ENCODE results near the gene ZNF219.

ZNF219 gene

GRCh38 chr14:21098076-21098891, at the start of gene ZNF219:
TSS of gene ZNF219 (minus strand) at chr14:21098655. CDS start at chr14:21093591, 5,064 bp downstream.
- DNase-seq (ENCODE audit: low read depth), result no peak

- DNase-seq (ENCODE audit: low read depth), result no peak
Observed at GRCh38 chr14:21145437-21145836, 47.0 kb upstream of the ZNF219 start.

GRCh38 chr14:21142357-21142756, 43.9 kb upstream of the ZNF219 start:
- no peak for DNase-seq (ENCODE audit: low read depth)

- DNase-seq (ENCODE audit: low read depth), result no peak
Observed at GRCh38 chr14:21136024-21136423, 37.6 kb upstream of the ZNF219 start.

- DNase-seq (ENCODE audit: low read depth), result no peak
Observed at GRCh38 chr14:21133901-21134300, 35.4 kb upstream of the ZNF219 start.

- no peak for DNase-seq (ENCODE audit: low read depth)
Observed at GRCh38 chr14:21123429-21123828, 25.0 kb upstream of the ZNF219 start.

- no peak for DNase-seq (ENCODE audit: low read depth)
Observed at GRCh38 chr14:21121122-21121521, 22.7 kb upstream of the ZNF219 start.

- DNase-seq (ENCODE audit: low read depth), result no peak
Observed at GRCh38 chr14:21120686-21121085, 22.2 kb upstream of the ZNF219 start.

- no peak for DNase-seq (ENCODE audit: low read depth)
Observed at GRCh38 chr14:21118933-21119332, 20.5 kb upstream of the ZNF219 start.

GRCh38 chr14:21113369-21113768, 14.9 kb upstream of the ZNF219 start:
- no peak for DNase-seq (ENCODE audit: low read depth)

- no peak for DNase-seq (ENCODE audit: low read depth)
Observed at GRCh38 chr14:21112255-21112654, 13.8 kb upstream of the ZNF219 start.

- no peak for DNase-seq (ENCODE audit: low read depth)
Observed at GRCh38 chr14:21109377-21110138, 11.1 kb upstream of the ZNF219 start.

- DNase-seq (ENCODE audit: low read depth), result no peak
Observed at GRCh38 chr14:21108791-21109190, 10.3 kb upstream of the ZNF219 start.

- DNase-seq (ENCODE audit: low read depth), result no peak
Observed at GRCh38 chr14:21107283-21107800, 8.9 kb upstream of the ZNF219 start.

GRCh38 chr14:21106498-21107282, 8.2 kb upstream of the ZNF219 start:
- peak; percentile 66 for DNase-seq (ENCODE audit: low read depth)

- DNase-seq (ENCODE audit: low read depth), result no peak
Observed at GRCh38 chr14:21106176-21106497, 7.7 kb upstream of the ZNF219 start.

GRCh38 chr14:21105095-21105494, 6.6 kb upstream of the ZNF219 start:
- no peak for DNase-seq (ENCODE audit: low read depth)

GRCh38 chr14:21104448-21105060, 6.1 kb upstream of the ZNF219 start:
- peak; percentile 46 for DNase-seq (ENCODE audit: low read depth)

- DNase-seq (ENCODE audit: low read depth), result peak; percentile 91
Observed at GRCh38 chr14:21103710-21104447, 5.4 kb upstream of the ZNF219 start.

GRCh38 chr14:21103411-21103709, 4.9 kb upstream of the ZNF219 start:
- no peak for DNase-seq (ENCODE audit: low read depth)
